GM23248 (cell line): ENCODE results near the gene COL6A1.

Experiments used
- EZH2 ChIP-seq: fragments of 200-600 bp; sonication (generic); IDR thresholded peaks from 2 replicates; pipeline ENCODE4 v1.6.1; 2018; ENCODE audit warnings: antibody characterized with exemption, mild to moderate bottlenecking; ENCODE audit not compliant: insufficient read depth, poor library complexity, severe bottlenecking
- EZH2phosphoT487 ChIP-seq: fragments of 200-600 bp; sonication (generic); IDR thresholded peaks from 2 replicates; pipeline ENCODE4 v1.6.1; 2018; ENCODE audit warnings: antibody characterized with exemption, moderate library complexity, mild to moderate bottlenecking, low read depth; ENCODE audit not compliant: insufficient read depth

GRCh38 chr21:46008893-46009621 is 27.5 kb downstream of the COL6A1 start:
- TF ChIP-seq EZH2phosphoT487 (no peak), EZH2 (no peak)
